GM12878 (cell line): ENCODE measurements around the gene PLSCR4. TPM values are rescaled to one million over a fixed set of nuclear protein-coding genes. Genes with fewer than 3 reads are reported as not detected.

ENCODE experiments used
- ATAC-seq: fragments of 200-7000 bp; cut with Tn5 transposase; 3 replicates; pipeline ENCODE4 v1.9.1; 2020; ENCODE audit warnings: mild to moderate bottlenecking, moderate library complexity
- BruUV-seq: library from RNA; stranded (reverse); fragments of 400-500 nt; replicated peaks from 2 replicates; lab custom pipeline; 2021; lab: Mats Ljungman, UMichigan
- CTCF ChIA-PET: fragments of 300-600 bp; sonication (Branson Sonifier 250); formaldehyde crosslinking; extraction: SDS; loops from one replicate; lab custom pipeline; 2021; ENCODE audit warnings: inconsistent platforms; lab: Yijun Ruan, JAX
- POLR2A ChIA-PET: fragments of 350-600 bp; formaldehyde crosslinking; extraction: SDS; loops from one replicate; lab custom pipeline; 2021; ENCODE audit warnings: inconsistent platforms; lab: Charles Lee
- RAD21 ChIA-PET: fragments of 300-600 bp; sonication (Branson Sonifier 250); formaldehyde crosslinking; loops from one replicate; lab custom pipeline; 2023; ENCODE audit warnings: antibody characterized with exemption; ENCODE audit not compliant: unreplicated experiment; lab: Charles Lee
- SMC1A ChIA-PET: fragments of 300-600 bp; sonication (Branson Sonifier 250); formaldehyde crosslinking; loops from one replicate; lab custom pipeline; 2023; ENCODE audit not compliant: unreplicated experiment, uncharacterized antibody; lab: Charles Lee
- DNase-seq: peaks from one replicate; pipeline ENCODE4 v3.0.0-alpha.2; 2011; ENCODE audit warnings: low read depth, low spot score
- FAIRE-seq: peaks from 3 replicates; lab custom pipeline; 2011; peaks lifted over from hg19 to GRCh38; lab: Jason Lieb, UNC
- H2AFZ ChIP-seq: 2 replicates; pipeline ENCODE4 v1.6.0; 2011; ENCODE audit warnings: low read depth, low read length, control low read depth; ENCODE audit not compliant: control insufficient read depth
- H3K27ac ChIP-seq: 2 replicates; pipeline ENCODE4 v1.5.1; 2011; ENCODE audit warnings: control low read depth; ENCODE audit not compliant: control insufficient read depth, insufficient read depth
- H3K27me3 ChIP-seq, 2 experiments: replicated peaks in 1 of 2; 2 replicates each; pipeline versions ENCODE4 v1.6.0 to v1.6.1; 2011; ENCODE audit warnings: low read length in 1 of 2; ENCODE audit not compliant: control insufficient read depth in 2 of 2, insufficient read depth in 2 of 2
- H3K36me3 ChIP-seq, 2 experiments: 2 replicates each; pipeline ENCODE4 v1.5.1; 2011; ENCODE audit warnings: low read length in 1 of 2; ENCODE audit not compliant: control insufficient read depth in 2 of 2, insufficient read depth in 2 of 2
- H3K4me1 ChIP-seq: 2 replicates; pipeline ENCODE4 v1.6.1; 2011; ENCODE audit warnings: mild to moderate bottlenecking, low read length, moderate library complexity, mixed read lengths; ENCODE audit not compliant: control insufficient read depth, insufficient read depth
- H3K4me2 ChIP-seq: 2 replicates; pipeline ENCODE4 v1.6.0; 2011; ENCODE audit warnings: control low read depth; ENCODE audit not compliant: control insufficient read depth, insufficient read depth
- H3K4me3 ChIP-seq: fragments of 200-600 bp; sonication (generic); 2 replicates; pipeline ENCODE4 v1.5.1; 2016
- H3K79me2 ChIP-seq: 2 replicates; pipeline ENCODE4 v1.6.0; 2011; ENCODE audit warnings: low read length; ENCODE audit not compliant: control insufficient read depth, insufficient read depth
- H3K9ac ChIP-seq: 2 replicates; pipeline ENCODE4 v1.8.0; 2011; ENCODE audit warnings: low read length, control low read depth, mixed read lengths; ENCODE audit not compliant: control insufficient read depth, insufficient read depth
- H3K9me3 ChIP-seq: replicated peaks from 3 replicates; pipeline ENCODE4 v1.5.1; 2011; ENCODE audit warnings: mild to moderate bottlenecking, low read length; ENCODE audit not compliant: control insufficient read depth, insufficient read depth
- H4K20me1 ChIP-seq: 2 replicates; pipeline ENCODE4 v1.6.0; 2011; ENCODE audit not compliant: control insufficient read depth, insufficient read depth
- CHD4 ChIP-seq: fragments of 200-600 bp; sonication (generic); IDR thresholded peaks from 2 replicates; pipeline ENCODE4 v1.6.1; 2016; ENCODE audit warnings: mild to moderate bottlenecking
- DPF2 ChIP-seq: fragments of 450-650 bp; IDR thresholded peaks from 2 replicates; pipeline ENCODE4 v1.6.1; 2017; ENCODE audit warnings: mild to moderate bottlenecking
- EGR1 ChIP-seq, 2 experiments: IDR thresholded peaks; 1 replicate in 1 of 2; 2 replicates in 1 of 2; pipeline ENCODE4 v1.6.1; 2011 to 2012; ENCODE audit warnings: low read depth in 2 of 2, low read length in 2 of 2, borderline replicate concordance in 1 of 2, mild to moderate bottlenecking in 1 of 2, moderate library complexity in 1 of 2
- ESRRA ChIP-seq: IDR thresholded peaks from 2 replicates; pipeline ENCODE4 v1.6.1; 2012; ENCODE audit warnings: mild to moderate bottlenecking, low read length, improper control_type of control experiment
- FOS ChIP-seq: IDR thresholded peaks from 3 replicates; pipeline ENCODE4 v1.6.1; 2011; ENCODE audit warnings: borderline replicate concordance; ENCODE audit not compliant: insufficient read length; ENCODE audit errors: extremely low read depth
- GATAD2B ChIP-seq: fragments of 450-650 bp; conservative IDR thresholded peaks from 2 replicates; pipeline ENCODE4 v1.6.1; 2017; ENCODE audit warnings: low read depth, mild to moderate bottlenecking, moderate library complexity
- HCFC1 ChIP-seq: fragments of 150-350 bp; IDR thresholded peaks from 2 replicates; pipeline ENCODE4 v1.6.1; 2014; ENCODE audit warnings: low read length
- KDM1A ChIP-seq: fragments of 200-600 bp; sonication (generic); IDR thresholded peaks from 2 replicates; pipeline ENCODE4 v1.6.1; 2016; ENCODE audit warnings: borderline replicate concordance
- LARP7 ChIP-seq: fragments of 450-650 bp; IDR thresholded peaks from 2 replicates; pipeline ENCODE4 v1.6.1; 2017; ENCODE audit warnings: mild to moderate bottlenecking
- NBN ChIP-seq: fragments of 450-650 bp; IDR thresholded peaks from 2 replicates; pipeline ENCODE4 v1.6.1; 2016
- SUZ12 ChIP-seq: fragments of 200-600 bp; sonication (generic); IDR thresholded peaks from one replicate; pipeline ENCODE4 v1.6.1; 2018; ENCODE audit warnings: antibody characterized with exemption, mild to moderate bottlenecking; ENCODE audit not compliant: unreplicated experiment
- ZNF207 ChIP-seq: fragments of 450-650 bp; IDR thresholded peaks from 2 replicates; pipeline ENCODE4 v1.6.1; 2014; ENCODE audit warnings: antibody characterized with exemption, mild to moderate bottlenecking, borderline replicate concordance
- ZZZ3 ChIP-seq: IDR thresholded peaks from 2 replicates; pipeline ENCODE4 v1.6.1; 2011; ENCODE audit warnings: low read depth; ENCODE audit not compliant: control insufficient read depth, insufficient read length
- WGBS: methylation state at CpG from one replicate; pipeline ENCODE4 v1.1.6; 2016; ENCODE audit warnings: low lambda C conversion rate; ENCODE audit not compliant: insufficient replicate concordance, insufficient coverage; ENCODE audit errors: missing lambda C conversion rate; 5-methylcytosine and 5-hydroxymethylcytosine counted together
- in situ Hi-C: fragments of 300-500 bp; cut with MboI; formaldehyde crosslinking; loops from 9 replicates; pipeline ENCODE4 v1.14.3; 2018; ENCODE audit warnings: mixed read lengths
- intact Hi-C: fragments of 100-400 bp; cut with micrococcal nuclease; formaldehyde crosslinking; loops from one replicate; pipeline ENCODE4 v1.14.2; 2022; ENCODE audit not compliant: unreplicated experiment
- polyA plus RNA-seq, 11 experiments: library from polyadenylated mRNA; depleted of rRNA in 4 of 11; unstranded in 6 of 11; stranded (reverse) in 5 of 11; fragments of >200 nt; fragmentation: Nextera tagmentation in 4 of 11; fragmentation: Illumina TruSeq in 1 of 11; extraction: Ambion mirVana in 4 of 11; extraction: Trizol in 1 of 11; gene quantifications; 1 replicate in 1 of 11; 2 replicates in 10 of 11; pipeline versions ENCODE4 v1.2.1 to v1.2.3, GENCODE V29; 2011 to 2016; ENCODE audit warnings: inconsistent platforms in 2 of 11, missing spikeins in 2 of 11, low read depth in 1 of 11
- total RNA-seq, 4 experiments: library from RNA; depleted of rRNA in 3 of 4; stranded (reverse); fragments of >200 nt in 3 of 4; fragmentation: Illumina TruSeq in 1 of 4; extraction: Trizol in 1 of 4; gene quantifications; 2 replicates each; pipeline versions ENCODE4 v1.2.1 to v1.2.3, GENCODE V29; 2013 to 2021
- TF ChIP-seq, protein P1 (sequence below): IDR thresholded peaks from 2 replicates; pipeline ENCODE4 v1.6.1; 2012; ENCODE audit warnings: low read depth, low read length, improper control_type of control experiment
- TF ChIP-seq, protein P2 (sequence below): fragments of 450-650 bp; IDR thresholded peaks from 2 replicates; pipeline ENCODE4 v1.6.1; 2017; ENCODE audit warnings: mild to moderate bottlenecking, moderate library complexity

The PLSCR4 gene
- total and polyA plus RNA-seq, 10 of the 15 experiments (the other 5 are each of a cell fraction or from before 2014, with no cell fraction given), result 0.02 TPM; not detected in 9

DNA sequence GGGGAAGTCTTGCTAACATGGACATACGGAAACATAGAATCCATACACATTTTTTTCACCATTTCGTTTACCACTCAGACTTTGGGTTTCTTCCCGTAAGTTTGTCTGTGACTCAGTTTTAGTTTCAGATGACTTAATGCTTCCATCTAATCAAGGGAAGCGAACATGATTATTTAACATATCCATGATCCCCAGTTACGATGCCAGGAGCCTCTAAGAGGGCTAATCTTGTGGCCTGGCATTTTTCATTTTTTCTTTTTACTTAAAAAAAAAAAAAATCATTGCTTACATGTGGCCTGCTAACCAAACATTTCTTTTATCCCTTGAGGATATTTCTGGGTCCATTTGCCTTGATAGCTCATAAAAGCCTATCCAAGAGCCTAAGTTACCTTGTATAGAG, 69.7 kb downstream of the PLSCR4 start:
- ATAC-seq, result no peak
- Histone ChIP-seq H3K4me3 (no peak overlapping the region), H2AFZ (no peak overlapping the region), H3K27me3 (no peaks in the 10 kb centered on the region), H4K20me1 (no peaks in the 10 kb centered on the region), H3K4me1 (no peaks in the 10 kb centered on the region), H3K36me3 (no peaks in the 10 kb centered on the region), H3K27ac (no peak overlapping the region), H3K9me3 (no peaks in the 10 kb centered on the region), H3K9ac (no peak overlapping the region), H3K79me2 (no peaks in the 10 kb centered on the region), H3K4me2 (no peak overlapping the region)
- DNase-seq, result no peak
- SMC1A ChIA-PET, result no interaction called here
- CTCF ChIA-PET, result no interaction called here
- intact Hi-C loops (no loop called here), in situ Hi-C loops (loop anchor here (25.0 kb wide), 1 partner anchor 394 kb away; no protein-coding TSS in a partner anchor)
- FAIRE-seq, result no peak
- RAD21 ChIA-PET, result no interaction called here
- POLR2A ChIA-PET, result no interaction called here
- 16% methylated on average over 5 of the region's 5 CpGs for WGBS
- BruUV-seq, result no TSS peak
- TF ChIP-seq ESRRA, result no peak
- TF ChIP-seq EGR1 (IDR thresholded peaks at IDR 0.05; ENCODE audit: borderline replicate concordance in 1 of 2, low read depth in 2 of 2, low read length in 2 of 2), result no peak
- no peak for TF ChIP-seq CHD4
- no peak for TF ChIP-seq SUZ12
- no peak for TF ChIP-seq FOS
- TF ChIP-seq NBN, result no peak
- TF ChIP-seq HCFC1, result no peak
- TF ChIP-seq GATAD2B, result no peak
- no peak for TF ChIP-seq ZNF207

DNA sequence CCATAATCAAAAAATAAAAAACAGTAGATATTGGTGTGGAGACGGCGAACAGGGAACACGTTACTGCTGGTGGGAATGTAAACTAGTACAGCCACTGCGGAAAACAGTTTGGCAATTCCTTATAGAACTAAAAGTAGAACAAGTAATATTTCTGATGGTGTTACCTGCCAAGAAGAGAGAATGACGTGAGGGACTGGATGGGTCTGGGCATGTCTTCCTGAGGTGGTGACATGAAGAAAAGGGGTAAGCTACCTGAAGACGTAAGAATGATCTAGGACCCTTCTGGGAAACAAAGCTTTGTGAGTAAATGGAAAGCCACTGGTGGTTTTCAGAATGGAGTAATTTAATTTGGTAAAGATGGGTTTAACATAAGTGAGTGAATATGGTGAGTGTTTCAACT, 70.5 kb downstream of the PLSCR4 start:
- Histone ChIP-seq H3K79me2 (no peaks in the 10 kb centered on the region), H3K4me2 (no peak overlapping the region), H3K9me3 (no peaks in the 10 kb centered on the region), H4K20me1 (no peaks in the 10 kb centered on the region), H3K4me3 (no peak overlapping the region), H2AFZ (no peak overlapping the region), H3K36me3 (no peaks in the 10 kb centered on the region), H3K27ac (no peak overlapping the region), H3K9ac (no peak overlapping the region), H3K27me3 (no peaks in the 10 kb centered on the region), H3K4me1 (no peaks in the 10 kb centered on the region)
- POLR2A ChIA-PET, result no interaction called here
- in situ Hi-C loops, result loop anchor here (25.0 kb wide), 1 partner anchor 393 kb away; no protein-coding TSS in a partner anchor
- WGBS, result 49% methylated on average over 6 of the region's 6 CpGs
- SMC1A ChIA-PET, result no interaction called here
- intact Hi-C loops, result no loop called here
- no TSS peak for BruUV-seq
- DNase-seq, result no peak
- FAIRE-seq, result no peak
- RAD21 ChIA-PET, result no interaction called here
- CTCF ChIA-PET, result no interaction called here
- ATAC-seq, result no peak
- TF ChIP-seq EGR1 (IDR thresholded peaks at IDR 0.05; ENCODE audit: borderline replicate concordance in 1 of 2, low read depth in 2 of 2, low read length in 2 of 2) (no peak), LARP7 (no peak), DPF2 (no peak), KDM1A (no peak), ZZZ3 (no peak)
- TF ChIP-seq, protein P1, sequence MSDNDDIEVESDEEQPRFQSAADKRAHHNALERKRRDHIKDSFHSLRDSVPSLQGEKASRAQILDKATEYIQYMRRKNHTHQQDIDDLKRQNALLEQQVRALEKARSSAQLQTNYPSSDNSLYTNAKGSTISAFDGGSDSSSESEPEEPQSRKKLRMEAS, result no peak
- TF ChIP-seq, protein P2, sequence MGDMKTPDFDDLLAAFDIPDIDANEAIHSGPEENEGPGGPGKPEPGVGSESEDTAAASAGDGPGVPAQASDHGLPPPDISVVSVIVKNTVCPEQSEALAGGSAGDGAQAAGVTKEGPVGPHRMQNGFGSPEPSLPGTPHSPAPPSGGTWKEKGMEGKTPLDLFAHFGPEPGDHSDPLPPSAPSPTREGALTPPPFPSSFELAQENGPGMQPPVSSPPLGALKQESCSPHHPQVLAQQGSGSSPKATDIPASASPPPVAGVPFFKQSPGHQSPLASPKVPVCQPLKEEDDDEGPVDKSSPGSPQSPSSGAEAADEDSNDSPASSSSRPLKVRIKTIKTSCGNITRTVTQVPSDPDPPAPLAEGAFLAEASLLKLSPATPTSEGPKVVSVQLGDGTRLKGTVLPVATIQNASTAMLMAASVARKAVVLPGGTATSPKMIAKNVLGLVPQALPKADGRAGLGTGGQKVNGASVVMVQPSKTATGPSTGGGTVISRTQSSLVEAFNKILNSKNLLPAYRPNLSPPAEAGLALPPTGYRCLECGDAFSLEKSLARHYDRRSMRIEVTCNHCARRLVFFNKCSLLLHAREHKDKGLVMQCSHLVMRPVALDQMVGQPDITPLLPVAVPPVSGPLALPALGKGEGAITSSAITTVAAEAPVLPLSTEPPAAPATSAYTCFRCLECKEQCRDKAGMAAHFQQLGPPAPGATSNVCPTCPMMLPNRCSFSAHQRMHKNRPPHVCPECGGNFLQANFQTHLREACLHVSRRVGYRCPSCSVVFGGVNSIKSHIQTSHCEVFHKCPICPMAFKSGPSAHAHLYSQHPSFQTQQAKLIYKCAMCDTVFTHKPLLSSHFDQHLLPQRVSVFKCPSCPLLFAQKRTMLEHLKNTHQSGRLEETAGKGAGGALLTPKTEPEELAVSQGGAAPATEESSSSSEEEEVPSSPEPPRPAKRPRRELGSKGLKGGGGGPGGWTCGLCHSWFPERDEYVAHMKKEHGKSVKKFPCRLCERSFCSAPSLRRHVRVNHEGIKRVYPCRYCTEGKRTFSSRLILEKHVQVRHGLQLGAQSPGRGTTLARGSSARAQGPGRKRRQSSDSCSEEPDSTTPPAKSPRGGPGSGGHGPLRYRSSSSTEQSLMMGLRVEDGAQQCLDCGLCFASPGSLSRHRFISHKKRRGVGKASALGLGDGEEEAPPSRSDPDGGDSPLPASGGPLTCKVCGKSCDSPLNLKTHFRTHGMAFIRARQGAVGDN, result no peak
